Neutrophil (primary cell): ENCODE measurements around the gene MEGF9.
"Not testable (repeated sequence)": the region's sequence is repeated elsewhere in the genome, so short reads cannot be mapped to it uniquely, and the experiment has no call there.

Experiments used
- H3K27ac ChIP-seq: fragments of 200-600 bp; sonication (generic); 2 replicates; pipeline ENCODE4 v1.5.1; 2016; ENCODE audit warnings: mild to moderate bottlenecking, moderate library complexity
- H3K27me3 ChIP-seq: fragments of 200-600 bp; sonication (generic); 2 replicates; pipeline ENCODE4 v1.6.0; 2016; ENCODE audit warnings: mild to moderate bottlenecking
- H3K36me3 ChIP-seq: fragments of 200-600 bp; sonication (generic); 2 replicates; pipeline ENCODE4 v1.5.1; 2017
- H3K4me1 ChIP-seq, 2 experiments: fragments of 200-600 bp in 1 of 2; sonication (generic) in 1 of 2; 1 replicate in 1 of 2; 2 replicates in 1 of 2; pipeline versions ENCODE4 v1.5.1 to v1.6.1; 2013 to 2016; ENCODE audit warnings: low read depth in 1 of 2, low read length in 1 of 2, mild to moderate bottlenecking in 1 of 2, moderate library complexity in 1 of 2; ENCODE audit not compliant: control insufficient read depth in 1 of 2, insufficient read depth in 1 of 2
- H3K4me3 ChIP-seq, 2 experiments: fragments of 200-600 bp in 1 of 2; sonication (generic) in 1 of 2; 1 replicate in 1 of 2; 2 replicates in 1 of 2; pipeline ENCODE4 v1.5.1; 2013 to 2016; ENCODE audit warnings: low read depth in 1 of 2, low read length in 1 of 2, mild to moderate bottlenecking in 1 of 2, moderate library complexity in 1 of 2
- H3K9me3 ChIP-seq: fragments of 200-600 bp; sonication (generic); 2 replicates; pipeline ENCODE4 v1.5.1; 2016
- TF ChIP-seq, protein P1 (sequence below): fragments of 200-600 bp; sonication (generic); IDR thresholded peaks from 2 replicates; pipeline ENCODE4 v1.5.1; 2016; ENCODE audit warnings: antibody characterized with exemption

Gene MEGF9

DNA sequence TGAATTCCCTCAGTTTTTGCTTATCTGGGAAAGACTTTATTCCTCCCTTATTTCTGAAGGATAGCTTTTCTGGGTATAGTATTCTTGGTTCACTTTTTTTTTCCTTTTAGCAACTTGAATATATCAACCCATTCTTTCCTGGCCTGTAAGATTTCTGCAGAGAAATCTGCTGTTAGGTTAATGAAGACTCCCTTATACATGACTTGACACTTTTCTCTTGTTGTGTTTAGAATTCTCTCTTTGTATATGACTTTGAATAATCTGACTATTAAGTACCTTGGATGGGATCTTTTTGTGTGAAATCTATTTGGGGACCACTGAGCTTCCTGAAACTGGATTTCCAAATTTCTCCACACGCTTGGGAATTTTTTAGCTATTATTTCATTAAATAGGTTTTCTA is 79.3 kb downstream of the MEGF9 start:
- peaks cover 41% of the 10 kb centered on the region for H3K36me3 ChIP-seq
- H3K4me3 ChIP-seq = no peak overlapping the region
- TF ChIP-seq, protein P1, sequence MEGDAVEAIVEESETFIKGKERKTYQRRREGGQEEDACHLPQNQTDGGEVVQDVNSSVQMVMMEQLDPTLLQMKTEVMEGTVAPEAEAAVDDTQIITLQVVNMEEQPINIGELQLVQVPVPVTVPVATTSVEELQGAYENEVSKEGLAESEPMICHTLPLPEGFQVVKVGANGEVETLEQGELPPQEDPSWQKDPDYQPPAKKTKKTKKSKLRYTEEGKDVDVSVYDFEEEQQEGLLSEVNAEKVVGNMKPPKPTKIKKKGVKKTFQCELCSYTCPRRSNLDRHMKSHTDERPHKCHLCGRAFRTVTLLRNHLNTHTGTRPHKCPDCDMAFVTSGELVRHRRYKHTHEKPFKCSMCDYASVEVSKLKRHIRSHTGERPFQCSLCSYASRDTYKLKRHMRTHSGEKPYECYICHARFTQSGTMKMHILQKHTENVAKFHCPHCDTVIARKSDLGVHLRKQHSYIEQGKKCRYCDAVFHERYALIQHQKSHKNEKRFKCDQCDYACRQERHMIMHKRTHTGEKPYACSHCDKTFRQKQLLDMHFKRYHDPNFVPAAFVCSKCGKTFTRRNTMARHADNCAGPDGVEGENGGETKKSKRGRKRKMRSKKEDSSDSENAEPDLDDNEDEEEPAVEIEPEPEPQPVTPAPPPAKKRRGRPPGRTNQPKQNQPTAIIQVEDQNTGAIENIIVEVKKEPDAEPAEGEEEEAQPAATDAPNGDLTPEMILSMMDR = no peak
- no peaks in the 10 kb centered on the region for H3K27me3 ChIP-seq
- no peaks in the 10 kb centered on the region for H3K9me3 ChIP-seq
- no peaks in the 10 kb centered on the region for H3K4me1 ChIP-seq
- peak overlapping the region; percentile 35 for H3K27ac ChIP-seq

DNA sequence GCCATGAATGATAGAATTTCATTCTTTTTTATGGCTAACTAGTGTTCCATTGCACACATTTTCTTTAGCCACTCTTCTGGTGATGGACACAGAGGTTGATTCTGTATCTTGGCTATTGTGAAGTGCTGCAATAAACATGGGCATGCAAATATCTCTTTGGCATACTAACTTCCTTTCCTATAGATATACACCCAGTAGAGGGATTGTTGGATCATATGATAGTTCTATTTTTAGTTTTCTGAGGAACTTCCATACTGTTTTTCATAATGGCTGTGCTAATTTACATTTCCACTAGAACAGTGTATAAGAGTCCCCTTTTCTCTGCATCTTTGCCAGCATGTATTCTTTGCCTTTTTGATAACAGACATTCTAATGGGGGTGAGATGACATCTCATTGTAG is 83.9 kb downstream of the MEGF9 start:
- TF ChIP-seq, protein P1 = no peak
- H3K36me3 ChIP-seq = peaks cover 40% of the 10 kb centered on the region
- no peak overlapping the region for H3K4me3 ChIP-seq
- H3K27me3 ChIP-seq = no peaks in the 10 kb centered on the region
- peak overlapping the region; percentile 41 for H3K27ac ChIP-seq
- H3K4me1 ChIP-seq = peaks cover 2 to 4% of the 10 kb centered on the region in 2 experiments
- H3K9me3 ChIP-seq = no peaks in the 10 kb centered on the region

DNA sequence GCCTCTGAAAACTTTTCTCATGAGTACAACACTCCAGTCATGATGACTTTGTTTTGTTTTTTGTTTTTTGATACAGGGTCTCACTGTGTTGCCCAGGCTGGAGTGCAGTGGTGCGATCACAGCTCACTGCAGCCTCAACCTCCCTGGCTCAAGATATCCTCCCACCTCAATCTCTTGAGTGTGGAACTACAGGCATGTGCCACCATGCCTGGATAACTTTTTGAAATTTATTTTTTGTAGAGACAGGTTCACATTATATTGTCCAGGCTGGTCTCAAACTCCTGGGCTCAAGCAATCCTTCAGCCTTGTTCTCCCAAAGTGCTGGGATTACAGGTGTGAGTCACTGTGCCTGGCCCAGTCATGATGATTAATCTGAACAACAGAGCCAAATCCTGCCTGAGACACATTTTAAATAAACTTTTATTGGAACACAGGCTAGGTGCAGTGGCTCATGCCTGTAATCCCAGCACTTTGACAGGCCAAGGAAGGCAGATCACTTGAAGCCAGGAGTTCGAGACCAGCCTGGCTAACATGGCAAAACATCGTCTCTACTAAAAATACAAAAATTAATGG is 85.3 kb downstream of the MEGF9 start:
- H3K4me1 ChIP-seq = peaks cover 7 to 14% of the 10 kb centered on the region in 2 experiments
- not testable (repeated sequence) for H3K9me3 ChIP-seq, H3K27me3 ChIP-seq, H3K4me3 ChIP-seq
- peaks cover 48% of the 10 kb centered on the region for H3K36me3 ChIP-seq
- peak overlapping the region; percentile 43 for H3K27ac ChIP-seq

DNA sequence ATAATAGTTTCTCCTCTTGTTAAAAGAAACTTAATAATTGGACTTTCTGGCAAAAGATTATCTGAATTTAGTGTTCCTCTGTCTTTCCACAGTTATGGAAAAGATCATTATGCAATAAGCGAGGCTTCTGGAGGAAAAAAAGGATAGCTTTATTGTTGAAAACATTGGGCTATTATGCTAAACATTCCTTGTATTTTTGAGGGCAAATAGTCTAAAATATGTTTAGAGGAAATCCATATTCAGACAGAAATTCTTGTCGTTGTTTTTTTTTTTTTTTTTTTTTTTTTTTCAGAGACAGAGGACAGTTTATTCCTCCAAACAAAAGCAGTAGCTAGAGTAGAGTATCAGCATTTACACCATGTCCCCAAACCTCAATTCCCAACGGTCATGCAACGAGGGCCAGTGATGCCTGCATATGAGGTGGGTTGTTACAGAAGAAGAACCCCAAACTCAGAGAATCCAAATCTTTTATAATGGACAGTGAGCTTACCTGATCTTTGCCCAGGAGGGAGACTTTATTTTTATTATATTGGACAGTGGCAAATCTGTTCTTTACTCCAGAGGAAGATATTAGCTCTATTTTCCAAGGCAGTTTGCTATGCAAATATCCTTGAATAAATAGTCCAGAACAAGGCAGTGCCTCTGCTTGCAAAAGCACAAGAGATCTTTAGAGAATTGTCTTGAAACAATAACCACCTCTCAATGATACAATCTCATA is 85.9 kb downstream of the MEGF9 start:
- peak overlapping the region; percentile 43 for H3K27ac ChIP-seq
- H3K4me1 ChIP-seq = peaks cover 7 to 14% of the 10 kb centered on the region in 2 experiments
- no peaks in the 10 kb centered on the region for H3K9me3 ChIP-seq
- TF ChIP-seq, protein P1 = no peak
- no peaks in the 10 kb centered on the region for H3K27me3 ChIP-seq
- no peak overlapping the region for H3K4me3 ChIP-seq
- H3K36me3 ChIP-seq = peaks cover 48% of the 10 kb centered on the region

DNA sequence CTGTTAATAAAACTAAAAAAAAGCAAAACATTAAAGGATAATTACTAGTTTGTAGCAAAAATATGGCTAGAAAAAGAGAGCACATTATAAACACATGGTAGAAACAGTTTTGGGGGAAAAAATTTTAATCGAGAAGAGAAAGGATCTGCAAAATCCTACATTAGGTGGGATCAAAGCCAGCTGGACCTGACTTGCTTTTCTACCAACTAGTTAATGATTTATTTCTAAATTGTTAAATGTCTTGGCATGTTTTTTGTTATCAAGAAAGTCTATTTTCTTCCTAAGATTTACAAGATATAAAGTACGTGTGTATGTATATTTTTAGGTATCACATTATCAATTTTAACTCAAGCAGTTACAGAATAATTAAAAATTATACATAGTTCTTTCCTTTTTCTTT is 87.2 kb downstream of the MEGF9 start:
- Histone ChIP-seq H3K4me1 (peaks cover 7 to 14% of the 10 kb centered on the region in 2 experiments), H3K27me3 (no peaks in the 10 kb centered on the region), H3K36me3 (peaks cover 61% of the 10 kb centered on the region), H3K27ac (peak overlapping the region; percentile 19), H3K9me3 (no peaks in the 10 kb centered on the region), H3K4me3 (no peak overlapping the region)
- TF ChIP-seq, protein P1 = no peak

DNA sequence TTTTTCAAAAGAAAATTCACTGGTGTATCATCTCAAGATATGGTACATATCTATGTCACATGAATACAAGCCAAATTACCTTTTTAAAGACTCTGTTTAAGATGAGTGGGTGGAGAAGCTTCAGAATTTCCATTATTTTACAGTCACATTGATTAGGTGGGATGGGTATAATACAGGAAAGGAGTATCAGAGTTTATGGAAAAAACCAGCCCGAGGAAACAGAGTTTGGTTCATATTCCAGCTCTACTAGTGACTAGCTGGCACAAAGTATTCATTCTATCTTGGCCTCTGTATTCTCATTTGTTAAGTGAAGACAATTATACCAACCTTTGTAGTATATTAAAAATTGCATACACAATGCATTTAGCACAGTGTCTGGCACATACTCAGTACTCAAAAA is 87.8 kb downstream of the MEGF9 start:
- TF ChIP-seq, protein P1 = no peak
- no peak overlapping the region for H3K4me3 ChIP-seq
- peak overlapping the region; percentile 19 for H3K27ac ChIP-seq
- no peaks in the 10 kb centered on the region for H3K9me3 ChIP-seq
- H3K4me1 ChIP-seq = peaks cover 7 to 14% of the 10 kb centered on the region in 2 experiments
- peaks cover 62% of the 10 kb centered on the region for H3K36me3 ChIP-seq
- no peaks in the 10 kb centered on the region for H3K27me3 ChIP-seq
